K562 (cell line): ENCODE measurements around the gene DNAH10. TPM values are rescaled to one million over a fixed set of nuclear protein-coding genes. Genes with fewer than 3 reads are reported as not detected.

ENCODE experiments used
- ATAC-seq: fragments of 200-7000 bp; cut with Tn5 transposase; 3 replicates; pipeline ENCODE4 v1.9.1; 2020; ENCODE audit warnings: moderate library complexity
- BruUV-seq: library from RNA; stranded (reverse); fragments of 400-500 nt; replicated peaks from 2 replicates; lab custom pipeline; 2021; lab: Mats Ljungman, UMichigan
- CTCF ChIA-PET: fragments of 300-600 bp; formaldehyde crosslinking; extraction: SDS; loops from one replicate; lab custom pipeline; 2021; ENCODE audit warnings: low intra/inter-chr PET ratio; lab: Yijun Ruan, JAX
- POLR2A ChIA-PET: fragments of 300-600, 350-650 bp; sonication (Branson Sonifier 250); formaldehyde crosslinking; extraction: SDS; loops from one replicate; lab custom pipeline; 2021; ENCODE audit warnings: antibody characterized with exemption, inconsistent platforms; lab: Yijun Ruan, JAX
- DNase-seq, 4 experiments: peaks; one replicate each; pipeline versions ENCODE4 v3.0.0 to v3.0.0-alpha.2; 2011 to 2018; ENCODE audit warnings: low spot score in 3 of 4, mixed read lengths in 3 of 4; ENCODE audit errors: extremely low read depth in 1 of 4
- FAIRE-seq: peaks from 2 replicates; lab custom pipeline; 2011; peaks lifted over from hg19 to GRCh38; lab: Jason Lieb, UNC
- H2AFZ ChIP-seq: 2 replicates; pipeline ENCODE4 v1.6.0; 2011; ENCODE audit warnings: low read depth, low read length, control low read depth, inconsistent platforms
- H3K27ac ChIP-seq: fragments of 200-600 bp; 3 replicates; pipeline ENCODE4 v1.8.0; 2011; ENCODE audit warnings: low read depth, mild to moderate bottlenecking, control low read depth, inconsistent platforms, low read length, moderate library complexity, mixed read lengths; ENCODE audit errors: extremely low read depth
- H3K27me3 ChIP-seq, 2 experiments: fragments of 300-600 bp in 1 of 2; 2 replicates in 1 of 2; 3 replicates in 1 of 2; pipeline versions ENCODE4 v1.6.0 to v1.8.0; 2011; ENCODE audit warnings: inconsistent platforms in 2 of 2, low read length in 2 of 2, mild to moderate bottlenecking in 1 of 2, mixed read lengths in 1 of 2, moderate library complexity in 1 of 2; ENCODE audit not compliant: control insufficient read depth in 2 of 2, insufficient read depth in 2 of 2
- H3K36me3 ChIP-seq: fragments of 300-600 bp; 3 replicates; pipeline ENCODE4 v1.8.0; 2011; ENCODE audit warnings: mild to moderate bottlenecking, low read length, inconsistent platforms; ENCODE audit not compliant: control insufficient read depth, insufficient read depth
- H3K4me1 ChIP-seq, 2 experiments: fragments of 200-600 bp in 1 of 2; replicated peaks in 1 of 2; 2 replicates in 1 of 2; 3 replicates in 1 of 2; pipeline versions ENCODE4 v1.5.1 to v1.8.0; 2011; ENCODE audit warnings: inconsistent platforms in 2 of 2, low read length in 2 of 2, mild to moderate bottlenecking in 1 of 2, mixed read lengths in 1 of 2, moderate library complexity in 1 of 2; ENCODE audit not compliant: control insufficient read depth in 2 of 2, insufficient read depth in 2 of 2
- H3K4me2 ChIP-seq: 2 replicates; pipeline ENCODE4 v1.6.1; 2011; ENCODE audit warnings: low read length, control low read depth, inconsistent platforms, mixed read lengths; ENCODE audit not compliant: insufficient read depth
- H3K4me3 ChIP-seq: fragments of 200-600 bp; sonication (generic), shearing (Covaris generic); 2 replicates; pipeline ENCODE4 v1.5.1; 2016; ENCODE audit warnings: control low read depth, inconsistent platforms
- H3K79me2 ChIP-seq: fragments of 200-600 bp; 3 replicates; pipeline ENCODE4 v1.8.0; 2011; ENCODE audit warnings: low read length, inconsistent platforms; ENCODE audit not compliant: control insufficient read depth, insufficient read depth
- H3K9ac ChIP-seq, 2 experiments: 2 replicates each; pipeline versions ENCODE4 v1.6.0 to v1.6.1; 2011; ENCODE audit warnings: low read depth in 2 of 2, low read length in 2 of 2, control low read depth in 1 of 2, inconsistent platforms in 1 of 2, mild to moderate bottlenecking in 1 of 2, mixed read lengths in 1 of 2; ENCODE audit not compliant: insufficient read depth in 1 of 2
- H3K9me1 ChIP-seq: one replicate; pipeline ENCODE4 v1.6.0; 2011; ENCODE audit warnings: inconsistent platforms, mild to moderate bottlenecking, low read length, moderate library complexity; ENCODE audit not compliant: control insufficient read depth, insufficient read depth
- H3K9me3 ChIP-seq: replicated peaks from 2 replicates; pipeline ENCODE4 v1.5.1; 2011; ENCODE audit warnings: low read depth, low read length, inconsistent platforms; ENCODE audit not compliant: control insufficient read depth, insufficient read depth
- H4K20me1 ChIP-seq: replicated peaks from 2 replicates; pipeline ENCODE4 v1.6.1; 2011; ENCODE audit warnings: low read length, inconsistent platforms, mixed read lengths; ENCODE audit not compliant: control insufficient read depth, insufficient read depth
- ADNP ChIP-seq: fragments of 200-800 bp; sonication (Bioruptor generic); IDR thresholded peaks from 2 replicates; pipeline ENCODE4 v1.6.1; 2016; ENCODE audit warnings: missing genetic modification characterization, missing compliant biosample characterization
- CCAR2 ChIP-seq: fragments of 200-400 bp; formaldehyde crosslinking; IDR thresholded peaks from 2 replicates; pipeline ENCODE4 v1.6.1; 2017; ENCODE audit warnings: mild to moderate bottlenecking, low read depth, low read length
- IFI16 ChIP-seq: fragments of 250-450 bp; sonication (Bioruptor Pico); IDR thresholded peaks from 2 replicates; pipeline ENCODE4 v2.1.2; 2022; ENCODE audit warnings: mild to moderate bottlenecking, inconsistent platforms
- KAT8 ChIP-seq: fragments of 450-650 bp; IDR thresholded peaks from 2 replicates; pipeline ENCODE4 v1.6.1; 2016; ENCODE audit warnings: low read depth, mild to moderate bottlenecking
- NCOA2 ChIP-seq, 2 experiments: fragments of 450-650 bp; IDR thresholded peaks; 2 replicates each; pipeline ENCODE4 v1.6.1; 2018; ENCODE audit warnings: mild to moderate bottlenecking in 2 of 2, moderate library complexity in 1 of 2; ENCODE audit not compliant: partially characterized antibody in 2 of 2
- PHB2 ChIP-seq: fragments of 450-650 bp; IDR thresholded peaks from 2 replicates; pipeline ENCODE4 v1.6.1; 2017; ENCODE audit warnings: low read depth
- POLR2B ChIP-seq: fragments of 450-650 bp; IDR thresholded peaks from 2 replicates; pipeline ENCODE4 v1.6.1; 2018; ENCODE audit warnings: low read depth; ENCODE audit not compliant: partially characterized antibody
- TBP ChIP-seq: optimal IDR thresholded peaks from 2 replicates; pipeline ENCODE3; 2011; ENCODE audit warnings: low read depth, low read length, improper control_type of control experiment
- THRA ChIP-seq: fragments of 450-650 bp; IDR thresholded peaks from 2 replicates; pipeline ENCODE4 v1.6.1; 2017; ENCODE audit warnings: mild to moderate bottlenecking, moderate library complexity
- U2AF1 ChIP-seq: fragments of 200-400 bp; formaldehyde crosslinking; optimal IDR thresholded peaks from 2 replicates; pipeline ENCODE3; 2017; ENCODE audit warnings: mild to moderate bottlenecking, low read depth, low read length, moderate library complexity
- XRCC3 ChIP-seq: fragments of 450-650 bp; IDR thresholded peaks from 2 replicates; pipeline ENCODE4 v1.6.1; 2017; ENCODE audit warnings: mild to moderate bottlenecking, moderate library complexity
- ZNF3 ChIP-seq: fragments of 250-450 bp; sonication (Bioruptor Pico); IDR thresholded peaks from 2 replicates; pipeline ENCODE4 v1.5.0; 2021; ENCODE audit warnings: mild to moderate bottlenecking, moderate library complexity
- WGBS: fragments of 100-300 bp; shearing (Covaris generic); methylation state at CpG from one replicate; pipeline ENCODE4 v1.1.6; 2016; ENCODE audit warnings: low coverage, mixed read lengths; ENCODE audit not compliant: insufficient coverage; ENCODE audit errors: missing lambda C conversion rate; 5-methylcytosine and 5-hydroxymethylcytosine counted together
- in situ Hi-C: fragments of 300-500 bp; cut with MboI; formaldehyde crosslinking; loops from 4 replicates; pipeline ENCODE4 v1.15.0; 2018; ENCODE audit warnings: inconsistent platforms, mixed read lengths
- intact Hi-C: fragments of 100-400 bp; cut with micrococcal nuclease; formaldehyde crosslinking; loops from 2 replicates; pipeline ENCODE4 v1.14.2; 2022
- polyA plus RNA-seq, 8 experiments: library from polyadenylated mRNA; depleted of rRNA in 4 of 8; stranded (reverse) in 5 of 8; unstranded in 3 of 8; fragments of >200 nt; fragmentation: Nextera tagmentation in 2 of 8; fragmentation: Illumina TruSeq in 1 of 8; extraction: Ambion mirVana in 2 of 8; extraction: Trizol in 1 of 8; gene quantifications; 2 replicates each; pipeline versions ENCODE4 v1.2.1 to v1.2.3, GENCODE V29; 2011 to 2014; ENCODE audit warnings: inconsistent platforms in 1 of 8, missing spikeins in 1 of 8
- total RNA-seq, 7 experiments: library from RNA; depleted of rRNA in 6 of 7; stranded (reverse); fragments of >200 nt in 6 of 7; fragmentation: Illumina TruSeq in 2 of 7; extraction: Trizol in 2 of 7; gene quantifications; 2 replicates each; pipeline versions ENCODE4 v1.2.1 to v1.2.3, GENCODE V29; 2011 to 2021; ENCODE audit warnings: low replicate concordance in 1 of 7

DNAH10 gene
- total and polyA plus RNA-seq, 9 of the 15 experiments (the other 6 are each of a cell fraction or from before 2014, with no cell fraction given), result 0.01 to 0.06 (median 0.04) TPM; not detected in 1

GRCh38 chr12:123893276-123893675, 131.2 kb downstream of the DNAH10 start:
- no peak for TF ChIP-seq POLR2B
- TF ChIP-seq THRA, result no peak
- no peak for TF ChIP-seq NCOA2 (IDR thresholded peaks at IDR 0.05; ENCODE audit: partially characterized antibody in 2 of 2)
- TF ChIP-seq U2AF1, result no peak
- no peak for TF ChIP-seq CCAR2
- TF ChIP-seq XRCC3, result no peak
- no peak for TF ChIP-seq ADNP
- no peak for TF ChIP-seq PHB2
- no peak for TF ChIP-seq KAT8
- TF ChIP-seq ZNF3 (CRISPR knock-in tag), result no peak
- no peak for TF ChIP-seq IFI16 (CRISPR knock-in tag)
- no peak for TF ChIP-seq TBP
- no peaks in the 10 kb centered on the region for H3K9me1 ChIP-seq
- no peak overlapping the region for H3K4me2 ChIP-seq
- no peak overlapping the region for H2AFZ ChIP-seq
- H3K9ac ChIP-seq, result no peak overlapping the region
- peaks cover 62 to 81% of the 10 kb centered on the region in 2 experiments for H3K27me3 ChIP-seq
- intact Hi-C loops (no loop called here), in situ Hi-C loops (no loop called here)
- CTCF ChIA-PET, result no interaction called here
- FAIRE-seq (no peak), ATAC-seq (no peak), DNase-seq (no peak)
- no peaks in the 10 kb centered on the region for H3K9me3 ChIP-seq
- H3K27ac ChIP-seq, result no peak overlapping the region
- no peaks in the 10 kb centered on the region; the same call in 1 of the 2 replicates for H4K20me1 ChIP-seq
- H3K4me1 ChIP-seq, result no peaks in the 10 kb centered on the region; a peak in 1 of 5 replicates
- BruUV-seq, result no TSS peak
- POLR2A ChIA-PET, result interaction anchor here (0.5 to 0.6 kb wide), 2 partner anchors 19 to 413 kb away, joined by 3 read pairs; no protein-coding TSS in a partner anchor
- H3K36me3 ChIP-seq, result no peaks in the 10 kb centered on the region
- H3K79me2 ChIP-seq, result no peaks in the 10 kb centered on the region
- H3K4me3 ChIP-seq, result no peak overlapping the region
- 0% methylated on average over 9 of the region's 9 CpGs for WGBS
